ENCODE results near the gene SLAIN1. TPM values are rescaled to one million over a fixed set of nuclear protein-coding genes. Genes with fewer than 3 reads are reported as not detected.

The SLAIN1 gene
- total RNA-seq, 2 experiments from 2014 or later = 41.2 to 42.5 TPM

DNA sequence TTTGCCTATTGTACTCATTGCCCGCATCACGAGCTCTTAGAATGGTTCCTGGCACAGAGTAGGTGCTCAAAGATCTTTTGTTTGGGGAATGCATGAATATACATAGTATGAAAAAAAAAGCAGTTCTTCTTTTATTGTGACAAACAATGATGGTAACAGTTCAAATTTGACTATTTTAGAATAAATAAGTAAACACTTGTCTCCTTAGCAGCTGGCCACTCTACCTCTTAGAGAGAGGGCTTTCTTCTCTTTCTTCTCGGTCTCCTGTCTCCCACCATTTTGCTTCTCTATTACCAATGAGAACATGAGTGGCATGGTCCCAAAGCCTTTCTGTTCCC is 639 bp upstream of the SLAIN1 start:
- Histone ChIP-seq H3K36me3 (ENCODE audit: insufficient read depth, low read length) (no peaks in the 10 kb centered on the region), H3K4me3 (ENCODE audit: low read length) (peak overlapping the region; percentile 78), H3K9me3 (ENCODE audit: control insufficient read depth in 1 of 2, insufficient read depth in 1 of 2, low read length in 2 of 2) (no peaks in the 10 kb centered on the region), H3K4me1 (ENCODE audit: insufficient read depth, low read length) (peaks cover 15% of the 10 kb centered on the region), H3K27me3 (ENCODE audit: control insufficient read depth in 1 of 2, insufficient read depth in 2 of 2, low read length in 2 of 2) (no peaks in the 10 kb centered on the region), H3K27ac (ENCODE audit: low read depth in 1 of 2, low read length in 2 of 2) (peak overlapping the region; percentile 71 to 72)
- peak overlapping the region; percentile 86 for H3K4me3 Mint-ChIP-seq
- ChIA-PET CTCF (interaction anchor here (0.7 to 1.5 kb wide), 4 partner anchors 10 to 812 kb away, joined by 3 to 4 read pairs (median 4); no protein-coding TSS in a partner anchor), POLR2A (interaction anchor here (0.8 to 2.6 kb wide), 7 partner anchors 17 to 705 kb away, joined by 3 to 53 read pairs (median 4); partner anchors contain the start of genes CLN5, FBXL3 and MYCBP2)
- no peaks in the 10 kb centered on the region for H3K27me3 Mint-ChIP-seq
- intact Hi-C loops (cut with DNase I, micrococcal nuclease) = loop anchor here (2.0 to 10.0 kb wide), 8 partner anchors 50 to 1708 kb away; partner anchors contain the start of genes FBXL3 (in 2 of the 2), CLN5 (in 1 of the 2), KCTD12 (in 1 of the 2) and MYCBP2 (in 1 of the 2)
- H3K36me3 Mint-ChIP-seq (ENCODE audit: low read depth) = peaks cover 5% of the 10 kb centered on the region
- TF ChIP-seq, protein P1, sequence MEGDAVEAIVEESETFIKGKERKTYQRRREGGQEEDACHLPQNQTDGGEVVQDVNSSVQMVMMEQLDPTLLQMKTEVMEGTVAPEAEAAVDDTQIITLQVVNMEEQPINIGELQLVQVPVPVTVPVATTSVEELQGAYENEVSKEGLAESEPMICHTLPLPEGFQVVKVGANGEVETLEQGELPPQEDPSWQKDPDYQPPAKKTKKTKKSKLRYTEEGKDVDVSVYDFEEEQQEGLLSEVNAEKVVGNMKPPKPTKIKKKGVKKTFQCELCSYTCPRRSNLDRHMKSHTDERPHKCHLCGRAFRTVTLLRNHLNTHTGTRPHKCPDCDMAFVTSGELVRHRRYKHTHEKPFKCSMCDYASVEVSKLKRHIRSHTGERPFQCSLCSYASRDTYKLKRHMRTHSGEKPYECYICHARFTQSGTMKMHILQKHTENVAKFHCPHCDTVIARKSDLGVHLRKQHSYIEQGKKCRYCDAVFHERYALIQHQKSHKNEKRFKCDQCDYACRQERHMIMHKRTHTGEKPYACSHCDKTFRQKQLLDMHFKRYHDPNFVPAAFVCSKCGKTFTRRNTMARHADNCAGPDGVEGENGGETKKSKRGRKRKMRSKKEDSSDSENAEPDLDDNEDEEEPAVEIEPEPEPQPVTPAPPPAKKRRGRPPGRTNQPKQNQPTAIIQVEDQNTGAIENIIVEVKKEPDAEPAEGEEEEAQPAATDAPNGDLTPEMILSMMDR (IDR thresholded peaks at IDR 0.05) = no peak
- ATAC-seq (ENCODE audit: poor library complexity) (peak; percentile 10), DNase-seq (peak in 1 of 14 experiments; percentile 31)
- peak overlapping the region; percentile 64 for H3K27ac Mint-ChIP-seq
- H3K4me1 Mint-ChIP-seq (ENCODE audit: low read depth) = peaks cover 44% of the 10 kb centered on the region
- H3K9me3 Mint-ChIP-seq = no peaks in the 10 kb centered on the region

DNA sequence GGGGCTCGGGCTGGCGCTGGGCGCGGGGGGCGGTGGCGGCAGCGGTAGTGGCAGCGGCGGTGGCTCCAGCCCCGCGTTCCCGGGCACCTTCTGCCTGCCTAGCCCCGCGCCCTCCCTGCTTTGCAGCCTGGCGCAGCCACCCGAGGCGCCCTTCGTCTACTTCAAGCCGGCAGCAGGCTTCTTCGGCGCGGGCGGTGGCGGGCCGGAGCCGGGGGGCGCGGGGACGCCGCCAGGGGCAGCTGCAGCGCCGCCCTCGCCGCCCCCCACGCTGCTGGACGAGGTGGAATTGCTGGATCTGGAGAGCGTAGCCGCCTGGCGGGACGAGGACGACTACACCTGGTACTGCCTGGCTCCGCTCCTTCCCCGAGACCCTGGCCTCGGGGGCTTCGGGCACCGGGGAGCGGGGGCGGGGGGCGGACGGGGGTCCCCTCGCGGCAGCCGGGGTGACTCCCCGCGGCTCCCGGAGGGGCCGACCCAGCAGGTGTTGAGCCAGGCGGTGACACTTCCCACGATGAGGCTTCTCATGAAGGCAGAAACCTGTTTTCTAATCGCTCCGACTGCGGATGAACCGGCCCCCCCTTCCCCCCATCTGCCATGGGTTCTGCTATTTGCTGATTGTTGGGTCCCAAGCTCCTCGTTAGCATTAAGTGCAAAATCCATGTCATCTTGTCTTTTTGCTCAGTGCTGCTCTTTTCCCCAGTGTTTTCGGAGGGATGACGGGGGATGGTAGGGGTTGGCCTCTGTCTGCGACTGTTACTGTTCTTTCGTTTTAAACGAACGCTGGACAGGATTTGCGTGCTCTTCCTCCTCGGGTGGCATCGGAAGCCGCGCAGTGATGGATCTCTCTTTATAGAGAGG is 943 bp downstream of the SLAIN1 start:
- peak overlapping the region; percentile 82 for H3K27ac Mint-ChIP-seq
- Histone ChIP-seq H3K9me3 (ENCODE audit: control insufficient read depth in 1 of 2, insufficient read depth in 1 of 2, low read length in 2 of 2) (no peaks in the 10 kb centered on the region), H3K4me3 (ENCODE audit: low read length) (peak overlapping the region; percentile 78), H3K27me3 (ENCODE audit: control insufficient read depth in 1 of 2, insufficient read depth in 2 of 2, low read length in 2 of 2) (no peaks in the 10 kb centered on the region), H3K36me3 (ENCODE audit: insufficient read depth, low read length) (no peaks in the 10 kb centered on the region), H3K27ac (ENCODE audit: low read depth in 1 of 2, low read length in 2 of 2) (no peak overlapping the region), H3K4me1 (ENCODE audit: insufficient read depth, low read length) (peaks cover 15% of the 10 kb centered on the region)
- peak; percentile 19 to 76 (median 42) for DNase-seq
- CTCF ChIA-PET = interaction anchor here (1.2 to 1.5 kb wide), 2 partner anchors 32 to 42 kb away, joined by 3 read pairs; no protein-coding TSS in a partner anchor
- TF ChIP-seq, protein P1 (IDR thresholded peaks at IDR 0.05) = no peak
- no peaks in the 10 kb centered on the region for H3K27me3 Mint-ChIP-seq
- POLR2A ChIA-PET = interaction anchor here (0.7 to 2.6 kb wide), 9 partner anchors 22 to 672 kb away, joined by 3 to 53 read pairs (median 3); partner anchors contain the start of genes FBXL3 and MYCBP2
- H3K9me3 Mint-ChIP-seq = no peaks in the 10 kb centered on the region
- intact Hi-C loops (cut with DNase I, micrococcal nuclease) = loop anchor here (1.0 to 10.0 kb wide), 8 partner anchors 49 to 1706 kb away; partner anchors contain the start of genes FBXL3 (in 2 of the 2), CLN5 (in 1 of the 2), KCTD12 (in 1 of the 2) and MYCBP2 (in 1 of the 2)
- ATAC-seq (ENCODE audit: poor library complexity) = peak; percentile 43
- peak overlapping the region; percentile 100 for H3K4me3 Mint-ChIP-seq
- peaks cover 5% of the 10 kb centered on the region for H3K36me3 Mint-ChIP-seq (ENCODE audit: low read depth)
- H3K4me1 Mint-ChIP-seq (ENCODE audit: low read depth) = peaks cover 60% of the 10 kb centered on the region

DNA sequence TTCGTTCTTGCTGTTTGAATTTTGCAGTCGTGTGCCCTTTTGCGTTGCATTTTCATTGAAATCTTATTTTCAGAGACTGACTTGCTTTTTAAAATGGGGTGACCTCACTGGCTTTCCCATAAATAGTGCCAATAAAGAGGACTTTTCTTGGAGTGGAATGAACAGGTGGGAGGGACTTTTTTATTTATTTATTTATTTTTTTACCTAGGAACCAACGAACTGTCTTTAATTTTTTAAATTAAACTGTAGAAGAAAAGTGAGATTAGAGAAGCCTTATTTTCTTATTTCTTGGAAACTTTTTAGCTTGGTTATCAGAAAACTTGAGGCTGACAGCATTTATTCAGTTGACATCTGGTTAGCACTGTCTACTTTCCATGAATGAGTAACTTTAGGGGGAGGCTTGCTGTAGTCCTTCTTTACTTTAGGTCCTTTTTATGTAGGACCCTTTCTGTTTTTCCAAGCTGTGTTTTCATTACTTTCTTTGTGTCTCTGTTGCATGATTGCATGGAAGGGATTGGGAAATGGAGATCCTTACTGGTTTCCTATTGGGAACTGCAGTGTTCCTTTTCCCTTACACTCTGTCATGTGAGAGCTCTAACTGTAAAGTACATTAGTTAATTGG is 1.7 kb downstream of the SLAIN1 start:
- Histone ChIP-seq H3K27ac (ENCODE audit: low read depth in 1 of 2, low read length in 2 of 2) (no peak overlapping the region), H3K27me3 (ENCODE audit: control insufficient read depth in 1 of 2, insufficient read depth in 2 of 2, low read length in 2 of 2) (no peaks in the 10 kb centered on the region), H3K4me1 (ENCODE audit: insufficient read depth, low read length) (peaks cover 15% of the 10 kb centered on the region), H3K36me3 (ENCODE audit: insufficient read depth, low read length) (no peaks in the 10 kb centered on the region), H3K4me3 (ENCODE audit: low read length) (peak overlapping the region; percentile 78), H3K9me3 (ENCODE audit: control insufficient read depth in 1 of 2, insufficient read depth in 1 of 2, low read length in 2 of 2) (no peaks in the 10 kb centered on the region)
- Mint-ChIP-seq H3K9me3 (no peaks in the 10 kb centered on the region), H3K27ac (peak overlapping the region; percentile 82), H3K27me3 (no peaks in the 10 kb centered on the region), H3K4me3 (peak overlapping the region; percentile 100), H3K36me3 (ENCODE audit: low read depth) (peaks cover 5% of the 10 kb centered on the region), H3K4me1 (ENCODE audit: low read depth) (peaks cover 62% of the 10 kb centered on the region)
- intact Hi-C loops (cut with DNase I, micrococcal nuclease) = loop anchor here (5.0 to 10.0 kb wide), 7 partner anchors 48 to 1706 kb away; partner anchors contain the start of genes FBXL3 (in 2 of the 2), CLN5 (in 1 of the 2), KCTD12 (in 1 of the 2) and MYCBP2 (in 1 of the 2)
- ATAC-seq (ENCODE audit: poor library complexity) = no peak
- TF ChIP-seq, protein P1 (IDR thresholded peaks at IDR 0.05) = no peak
- ChIA-PET CTCF (interaction anchor here (1.2 kb wide), 1 partner anchor 31 kb away, joined by 3 read pairs; no protein-coding TSS in a partner anchor), POLR2A (interaction anchor here (0.8 to 1.5 kb wide), 5 partner anchors 16 to 673 kb away, joined by 3 to 4 read pairs (median 3); partner anchors contain the start of gene FBXL3)
- DNase-seq = peak in 1 of 14 experiments; percentile 8

All from CD4-positive, alpha-beta T cell (primary cell).